T47D (cell line): ENCODE measurements around the gene NANS.
A peak's percentile ranks its signal among the peaks of the same experiment; 100 is the strongest.

Experiments used
- DNase-seq, 2 experiments: peaks; one replicate each; pipeline versions ENCODE4 v3.0.0 to v3.0.0-alpha.2; 2011 to 2012; ENCODE audit warnings: low read depth in 1 of 2, low spot score in 1 of 2
- JUND ChIP-seq: IDR thresholded peaks from 2 replicates; pipeline ENCODE4 v1.6.1; 2012; ENCODE audit warnings: low read depth
- in situ Hi-C: cut with HindIII; loops from 2 replicates; pipeline ENCODE4 v1.10.0; 2016; ENCODE audit warnings: low sequenced_read_pairs, low pct_unique_long_range_greater_than_20kb

The NANS gene

GRCh38 chr9:98021306-98022040 is 35.1 kb upstream of the NANS start:
- DNase-seq, result no peak
- in situ Hi-C loops, result no loop called here
- no peak for TF ChIP-seq JUND

- in situ Hi-C loops, result no loop called here
- no peak for DNase-seq
- TF ChIP-seq JUND, result no peak
Observed at GRCh38 chr9:98022447-98022846, 34.1 kb upstream of the NANS start.

- in situ Hi-C loops, result no loop called here
- no peak for DNase-seq
- TF ChIP-seq JUND, result no peak
Observed at GRCh38 chr9:98024702-98025101, 31.8 kb upstream of the NANS start.

GRCh38 chr9:98031169-98031568 is 25.4 kb upstream of the NANS start:
- in situ Hi-C loops, result no loop called here
- DNase-seq, result no peak
- no peak for TF ChIP-seq JUND

- in situ Hi-C loops, result no loop called here
Observed at GRCh38 chr9:98031935-98032334, 24.6 kb upstream of the NANS start.

GRCh38 chr9:98034593-98035546 is 21.7 kb upstream of the NANS start:
- peak; percentile 25 to 84 for DNase-seq
- in situ Hi-C loops, result no loop called here
- TF ChIP-seq JUND, result no peak

More at GRCh38 chr9:98031935-98032334, 24.6 kb upstream of the NANS start:
- no peak for DNase-seq
- no peak for TF ChIP-seq JUND

- TF ChIP-seq JUND, result no peak
- peak; percentile 3 to 22 for DNase-seq
- in situ Hi-C loops, result no loop called here
Observed at GRCh38 chr9:98037357-98037756, 19.2 kb upstream of the NANS start.

GRCh38 chr9:98038958-98039357 is 17.6 kb upstream of the NANS start:
- in situ Hi-C loops, result no loop called here
- DNase-seq, result no peak
- TF ChIP-seq JUND, result no peak

- in situ Hi-C loops, result no loop called here
- no peak for DNase-seq
- TF ChIP-seq JUND, result no peak
Observed at GRCh38 chr9:98039607-98040017, 16.9 kb upstream of the NANS start.

GRCh38 chr9:98040212-98040611 is 16.3 kb upstream of the NANS start:
- in situ Hi-C loops, result no loop called here
- no peak for DNase-seq
- no peak for TF ChIP-seq JUND

GRCh38 chr9:98043915-98044314 is 12.6 kb upstream of the NANS start:
- no peak for TF ChIP-seq JUND
- DNase-seq, result no peak
- in situ Hi-C loops, result no loop called here

GRCh38 chr9:98045234-98046179 is 11.0 kb upstream of the NANS start:
- DNase-seq, result peak in 1 of 2 experiments; percentile 6
- in situ Hi-C loops, result no loop called here
- no peak for TF ChIP-seq JUND
